HEK293 (cell line): ENCODE results near the gene RNPS1.

ENCODE experiments used
- BCL11B ChIP-seq: fragments of 450-650 bp; formaldehyde crosslinking; IDR thresholded peaks from 2 replicates; pipeline ENCODE4 v1.5.1; 2016; ENCODE audit warnings: low read depth, missing biosample characterization, missing genetic modification characterization
- GLIS2 ChIP-seq: fragments of 450-650 bp; formaldehyde crosslinking; IDR thresholded peaks from 2 replicates; pipeline ENCODE4 v1.5.1; 2016; ENCODE audit warnings: missing biosample characterization, missing genetic modification characterization
- OVOL3 ChIP-seq: fragments of 450-650 bp; formaldehyde crosslinking; IDR thresholded peaks from 2 replicates; pipeline ENCODE4 v1.5.1; 2016; ENCODE audit warnings: missing biosample characterization, missing genetic modification characterization
- PRDM10 ChIP-seq: fragments of 450-650 bp; formaldehyde crosslinking; IDR thresholded peaks from 2 replicates; pipeline ENCODE4 v1.5.1; 2016; ENCODE audit warnings: missing biosample characterization, missing genetic modification characterization
- REPIN1 ChIP-seq: fragments of 450-650 bp; formaldehyde crosslinking; IDR thresholded peaks from 2 replicates; pipeline ENCODE4 v1.5.1; 2017; ENCODE audit warnings: missing biosample characterization, missing genetic modification characterization, low read depth
- SCRT1 ChIP-seq: fragments of 450-650 bp; formaldehyde crosslinking; IDR thresholded peaks from 2 replicates; pipeline ENCODE4 v1.5.1; 2016; ENCODE audit warnings: missing biosample characterization, missing genetic modification characterization, borderline replicate concordance
- YY2 ChIP-seq: fragments of 450-650 bp; formaldehyde crosslinking; IDR thresholded peaks from 2 replicates; pipeline ENCODE4 v1.5.1; 2016; ENCODE audit warnings: missing biosample characterization, missing genetic modification characterization
- ZBTB7A ChIP-seq: fragments of 450-650 bp; formaldehyde crosslinking; IDR thresholded peaks from 2 replicates; pipeline ENCODE4 v1.5.1; 2016; ENCODE audit warnings: low read depth, missing biosample characterization, missing genetic modification characterization
- ZBTB8A ChIP-seq: fragments of 450-650 bp; formaldehyde crosslinking; IDR thresholded peaks from 2 replicates; pipeline ENCODE4 v1.5.1; 2016; ENCODE audit warnings: missing biosample characterization, missing genetic modification characterization
- ZFP69B ChIP-seq: fragments of 450-650 bp; formaldehyde crosslinking; IDR thresholded peaks from 2 replicates; pipeline ENCODE4 v1.5.1; 2016; ENCODE audit warnings: missing biosample characterization, missing genetic modification characterization
- ZIC2 ChIP-seq: fragments of 450-650 bp; formaldehyde crosslinking; IDR thresholded peaks from 2 replicates; pipeline ENCODE4 v1.5.1; 2016; ENCODE audit warnings: missing biosample characterization, missing genetic modification characterization
- ZNF10 ChIP-seq: fragments of 450-650 bp; formaldehyde crosslinking; IDR thresholded peaks from 2 replicates; pipeline ENCODE4 v1.5.1; 2017; ENCODE audit warnings: missing biosample characterization, missing genetic modification characterization
- ZNF146 ChIP-seq: fragments of 450-650 bp; formaldehyde crosslinking; IDR thresholded peaks from 2 replicates; pipeline ENCODE4 v1.5.1; 2016; ENCODE audit warnings: missing biosample characterization, missing genetic modification characterization
- ZNF2 ChIP-seq: fragments of 450-650 bp; formaldehyde crosslinking; IDR thresholded peaks from 2 replicates; pipeline ENCODE4 v1.5.1; 2016; ENCODE audit warnings: missing biosample characterization, missing genetic modification characterization
- ZNF266 ChIP-seq: fragments of 450-650 bp; formaldehyde crosslinking; IDR thresholded peaks from 2 replicates; pipeline ENCODE4 v1.5.1; 2016; ENCODE audit warnings: missing biosample characterization, missing genetic modification characterization, low read depth
- ZNF311 ChIP-seq: fragments of 450-650 bp; formaldehyde crosslinking; IDR thresholded peaks from 2 replicates; pipeline ENCODE4 v1.5.1; 2017; ENCODE audit warnings: missing biosample characterization, missing genetic modification characterization, borderline replicate concordance
- ZNF350 ChIP-seq: fragments of 450-650 bp; formaldehyde crosslinking; IDR thresholded peaks from 2 replicates; pipeline ENCODE4 v1.5.0; 2017; ENCODE audit warnings: missing biosample characterization, mild to moderate bottlenecking, missing genetic modification characterization
- ZNF473 ChIP-seq: fragments of 450-650 bp; formaldehyde crosslinking; IDR thresholded peaks from 2 replicates; pipeline ENCODE4 v1.5.1; 2017; ENCODE audit warnings: missing biosample characterization, missing genetic modification characterization
- ZNF48 ChIP-seq: fragments of 450-650 bp; formaldehyde crosslinking; IDR thresholded peaks from 2 replicates; pipeline ENCODE4 v1.5.1; 2016; ENCODE audit warnings: missing biosample characterization, missing genetic modification characterization
- ZNF513 ChIP-seq: fragments of 450-650 bp; IDR thresholded peaks from 2 replicates; pipeline ENCODE4 v1.5.1; 2018; ENCODE audit warnings: missing biosample characterization, missing genetic modification characterization
- ZNF529 ChIP-seq: fragments of 450-650 bp; formaldehyde crosslinking; IDR thresholded peaks from 2 replicates; pipeline ENCODE4 v1.5.1; 2017; ENCODE audit warnings: missing genetic modification characterization, missing biosample characterization; ENCODE audit not compliant: insufficient replicate concordance
- ZNF530 ChIP-seq: fragments of 450-650 bp; formaldehyde crosslinking; IDR thresholded peaks from 2 replicates; pipeline ENCODE4 v1.5.1; 2016; ENCODE audit warnings: low read depth, missing biosample characterization, missing genetic modification characterization
- ZNF571 ChIP-seq: fragments of 450-650 bp; formaldehyde crosslinking; IDR thresholded peaks from 2 replicates; pipeline ENCODE4 v1.5.0; 2017; ENCODE audit warnings: missing biosample characterization, missing genetic modification characterization
- ZNF658 ChIP-seq: fragments of 450-650 bp; formaldehyde crosslinking; IDR thresholded peaks from 2 replicates; pipeline ENCODE4; 2016; ENCODE audit warnings: missing biosample characterization, missing genetic modification characterization
- ZNF660 ChIP-seq: fragments of 450-650 bp; IDR thresholded peaks from 2 replicates; pipeline ENCODE4 v1.5.1; 2018; ENCODE audit warnings: missing biosample characterization, mild to moderate bottlenecking, missing genetic modification characterization
- ZNF664 ChIP-seq: fragments of 450-650 bp; formaldehyde crosslinking; IDR thresholded peaks from 2 replicates; pipeline ENCODE4 v1.5.1; 2016; ENCODE audit warnings: missing biosample characterization, missing genetic modification characterization
- ZNF670 ChIP-seq: fragments of 450-650 bp; formaldehyde crosslinking; IDR thresholded peaks from 2 replicates; pipeline ENCODE4 v1.5.1; 2016; ENCODE audit warnings: missing biosample characterization, missing genetic modification characterization, low read depth
- ZNF785 ChIP-seq: fragments of 450-650 bp; formaldehyde crosslinking; IDR thresholded peaks from 2 replicates; pipeline ENCODE4 v1.5.1; 2016; ENCODE audit warnings: missing biosample characterization, missing genetic modification characterization
- ZSCAN18 ChIP-seq: fragments of 450-650 bp; formaldehyde crosslinking; IDR thresholded peaks from 2 replicates; pipeline ENCODE4 v1.5.1; 2016; ENCODE audit warnings: missing biosample characterization, missing genetic modification characterization
- TF ChIP-seq, protein P1 (sequence below): fragments of 450-650 bp; formaldehyde crosslinking; IDR thresholded peaks from 2 replicates; pipeline ENCODE4 v1.5.1; 2016; ENCODE audit warnings: missing biosample characterization, missing genetic modification characterization, borderline replicate concordance

Gene RNPS1

GRCh38 chr16:2250652-2251295 lies 17.2 kb downstream of the RNPS1 start (continued):
- no peak for TF ChIP-seq ZNF785 (tag by site-specific recombination)
- no peak for TF ChIP-seq ZNF530 (tag by site-specific recombination)
- TF ChIP-seq PRDM10: peak; percentile 99
- TF ChIP-seq ZNF266 (tag by site-specific recombination): no peak
- no peak for TF ChIP-seq REPIN1 (tag by site-specific recombination)
- TF ChIP-seq ZNF48 (tag by site-specific recombination): no peak
- TF ChIP-seq ZFP69B (tag by site-specific recombination): no peak
- no peak for TF ChIP-seq ZNF513 (tag by site-specific recombination)
- no peak for TF ChIP-seq ZNF10 (tag by site-specific recombination)
- TF ChIP-seq ZIC2 (tag by site-specific recombination): no peak
- no peak for TF ChIP-seq SCRT1 (tag by site-specific recombination)
- peak; percentile 44; the same call in 1 of the 2 replicates for TF ChIP-seq ZNF2 (tag by site-specific recombination)
- no peak for TF ChIP-seq ZSCAN18 (tag by site-specific recombination)
- no peak for TF ChIP-seq YY2 (tag by site-specific recombination)
- TF ChIP-seq, protein P1, sequence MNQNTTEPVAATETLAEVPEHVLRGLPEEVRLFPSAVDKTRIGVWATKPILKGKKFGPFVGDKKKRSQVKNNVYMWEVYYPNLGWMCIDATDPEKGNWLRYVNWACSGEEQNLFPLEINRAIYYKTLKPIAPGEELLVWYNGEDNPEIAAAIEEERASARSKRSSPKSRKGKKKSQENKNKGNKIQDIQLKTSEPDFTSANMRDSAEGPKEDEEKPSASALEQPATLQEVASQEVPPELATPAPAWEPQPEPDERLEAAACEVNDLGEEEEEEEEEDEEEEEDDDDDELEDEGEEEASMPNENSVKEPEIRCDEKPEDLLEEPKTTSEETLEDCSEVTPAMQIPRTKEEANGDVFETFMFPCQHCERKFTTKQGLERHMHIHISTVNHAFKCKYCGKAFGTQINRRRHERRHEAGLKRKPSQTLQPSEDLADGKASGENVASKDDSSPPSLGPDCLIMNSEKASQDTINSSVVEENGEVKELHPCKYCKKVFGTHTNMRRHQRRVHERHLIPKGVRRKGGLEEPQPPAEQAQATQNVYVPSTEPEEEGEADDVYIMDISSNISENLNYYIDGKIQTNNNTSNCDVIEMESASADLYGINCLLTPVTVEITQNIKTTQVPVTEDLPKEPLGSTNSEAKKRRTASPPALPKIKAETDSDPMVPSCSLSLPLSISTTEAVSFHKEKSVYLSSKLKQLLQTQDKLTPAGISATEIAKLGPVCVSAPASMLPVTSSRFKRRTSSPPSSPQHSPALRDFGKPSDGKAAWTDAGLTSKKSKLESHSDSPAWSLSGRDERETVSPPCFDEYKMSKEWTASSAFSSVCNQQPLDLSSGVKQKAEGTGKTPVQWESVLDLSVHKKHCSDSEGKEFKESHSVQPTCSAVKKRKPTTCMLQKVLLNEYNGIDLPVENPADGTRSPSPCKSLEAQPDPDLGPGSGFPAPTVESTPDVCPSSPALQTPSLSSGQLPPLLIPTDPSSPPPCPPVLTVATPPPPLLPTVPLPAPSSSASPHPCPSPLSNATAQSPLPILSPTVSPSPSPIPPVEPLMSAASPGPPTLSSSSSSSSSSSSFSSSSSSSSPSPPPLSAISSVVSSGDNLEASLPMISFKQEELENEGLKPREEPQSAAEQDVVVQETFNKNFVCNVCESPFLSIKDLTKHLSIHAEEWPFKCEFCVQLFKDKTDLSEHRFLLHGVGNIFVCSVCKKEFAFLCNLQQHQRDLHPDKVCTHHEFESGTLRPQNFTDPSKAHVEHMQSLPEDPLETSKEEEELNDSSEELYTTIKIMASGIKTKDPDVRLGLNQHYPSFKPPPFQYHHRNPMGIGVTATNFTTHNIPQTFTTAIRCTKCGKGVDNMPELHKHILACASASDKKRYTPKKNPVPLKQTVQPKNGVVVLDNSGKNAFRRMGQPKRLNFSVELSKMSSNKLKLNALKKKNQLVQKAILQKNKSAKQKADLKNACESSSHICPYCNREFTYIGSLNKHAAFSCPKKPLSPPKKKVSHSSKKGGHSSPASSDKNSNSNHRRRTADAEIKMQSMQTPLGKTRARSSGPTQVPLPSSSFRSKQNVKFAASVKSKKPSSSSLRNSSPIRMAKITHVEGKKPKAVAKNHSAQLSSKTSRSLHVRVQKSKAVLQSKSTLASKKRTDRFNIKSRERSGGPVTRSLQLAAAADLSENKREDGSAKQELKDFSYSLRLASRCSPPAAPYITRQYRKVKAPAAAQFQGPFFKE (tag by site-specific recombination): no peak
- no peak for TF ChIP-seq ZNF571 (tag by site-specific recombination)
- TF ChIP-seq GLIS2 (tag by site-specific recombination): no peak
- no peak for TF ChIP-seq ZNF529 (tag by site-specific recombination)
- peak; percentile 9 for TF ChIP-seq ZBTB8A
- no peak for TF ChIP-seq ZNF146 (tag by site-specific recombination)
- TF ChIP-seq ZNF473 (tag by site-specific recombination): no peak
- no peak for TF ChIP-seq ZNF350
- 0 out of 2 replicates have a peak, but pooled peaks have one; percentile 25 for TF ChIP-seq BCL11B (tag by site-specific recombination)
- TF ChIP-seq ZNF658: no peak
- no peak for TF ChIP-seq ZNF311
- no peak for TF ChIP-seq ZNF670 (tag by site-specific recombination)
- no peak for TF ChIP-seq OVOL3 (tag by site-specific recombination)
- no peak for TF ChIP-seq ZNF664
- no peak for TF ChIP-seq ZBTB7A (tag by site-specific recombination)
- TF ChIP-seq ZNF660 (tag by site-specific recombination): no peak
